Activated CD4-positive, alpha-beta T cell treated with anti-CD3 and anti-CD28 coated beads, Interleukin-2, amount 50 U/mL, for 48 hours (primary cell): Measurements from ENCODE around the gene CHRNB4.
"Not testable (repeated sequence)": the region's sequence is repeated elsewhere in the genome, so short reads cannot be mapped to it uniquely, and the experiment has no call there.

Experiments
- DNase-seq, 2 experiments: peaks; one replicate each; pipeline ENCODE4 v3.0.0-alpha.2; 2020

Gene CHRNB4, protein sequence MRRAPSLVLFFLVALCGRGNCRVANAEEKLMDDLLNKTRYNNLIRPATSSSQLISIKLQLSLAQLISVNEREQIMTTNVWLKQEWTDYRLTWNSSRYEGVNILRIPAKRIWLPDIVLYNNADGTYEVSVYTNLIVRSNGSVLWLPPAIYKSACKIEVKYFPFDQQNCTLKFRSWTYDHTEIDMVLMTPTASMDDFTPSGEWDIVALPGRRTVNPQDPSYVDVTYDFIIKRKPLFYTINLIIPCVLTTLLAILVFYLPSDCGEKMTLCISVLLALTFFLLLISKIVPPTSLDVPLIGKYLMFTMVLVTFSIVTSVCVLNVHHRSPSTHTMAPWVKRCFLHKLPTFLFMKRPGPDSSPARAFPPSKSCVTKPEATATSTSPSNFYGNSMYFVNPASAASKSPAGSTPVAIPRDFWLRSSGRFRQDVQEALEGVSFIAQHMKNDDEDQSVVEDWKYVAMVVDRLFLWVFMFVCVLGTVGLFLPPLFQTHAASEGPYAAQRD

DNA sequence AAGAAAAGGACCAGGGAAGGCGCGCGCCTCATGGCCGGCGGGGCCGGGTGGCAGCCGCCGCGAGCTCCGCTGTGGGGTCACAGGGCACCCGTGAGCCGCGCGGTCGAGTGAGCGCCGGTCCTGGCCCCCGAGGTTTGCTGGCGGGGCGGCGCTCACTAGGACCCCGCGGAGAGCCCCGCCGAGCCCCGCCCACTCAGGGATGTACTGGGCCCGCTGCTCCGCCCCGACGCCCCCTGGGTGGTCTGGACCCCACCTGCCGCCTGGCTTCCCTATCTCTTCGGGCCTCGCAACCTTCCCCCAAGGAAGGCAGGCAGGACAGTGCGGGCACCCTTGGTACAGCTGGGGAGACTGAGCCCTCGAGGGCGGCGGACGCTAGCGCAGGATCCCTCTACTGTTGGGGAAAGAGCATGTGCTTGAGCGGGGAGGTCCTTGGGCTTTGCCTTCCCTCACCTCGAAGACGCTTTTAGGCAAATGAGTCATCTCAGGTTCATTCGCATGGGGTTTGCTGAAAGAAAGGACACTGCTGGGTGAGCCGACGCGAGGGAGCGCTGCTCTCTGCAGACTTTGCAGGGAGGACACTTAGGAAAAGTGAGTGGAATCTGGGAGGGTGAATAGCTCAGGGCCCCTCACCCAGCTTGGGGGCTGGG, at the start of gene CHRNB4:
Gene CHRNB4, minus strand, starts transcription at position 109 of the 647 bp plus-strand sequence. Its CDS starts 77 bp downstream, at position 32.
- no peak for DNase-seq

DNA sequence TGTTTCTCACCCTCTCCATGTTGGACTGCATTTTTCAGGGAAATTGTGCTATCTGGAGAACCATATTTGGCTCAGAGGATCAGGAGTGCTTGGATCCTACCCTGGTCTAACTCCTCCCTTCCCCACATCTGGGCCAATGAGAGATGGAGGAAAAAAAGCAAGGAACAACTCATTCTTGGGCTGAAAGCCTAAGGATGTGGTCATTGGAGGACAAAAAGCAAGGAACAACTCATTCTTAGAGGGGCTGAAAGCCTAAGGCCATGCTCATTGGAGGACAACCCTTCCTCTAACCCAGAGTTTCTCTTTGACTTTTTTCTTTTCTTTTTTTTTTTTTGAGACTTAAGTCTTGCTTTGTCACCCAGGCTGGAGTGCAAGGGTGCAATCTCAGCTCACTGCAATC, 48.6 kb upstream of the CHRNB4 start:
- no peak for DNase-seq

DNA sequence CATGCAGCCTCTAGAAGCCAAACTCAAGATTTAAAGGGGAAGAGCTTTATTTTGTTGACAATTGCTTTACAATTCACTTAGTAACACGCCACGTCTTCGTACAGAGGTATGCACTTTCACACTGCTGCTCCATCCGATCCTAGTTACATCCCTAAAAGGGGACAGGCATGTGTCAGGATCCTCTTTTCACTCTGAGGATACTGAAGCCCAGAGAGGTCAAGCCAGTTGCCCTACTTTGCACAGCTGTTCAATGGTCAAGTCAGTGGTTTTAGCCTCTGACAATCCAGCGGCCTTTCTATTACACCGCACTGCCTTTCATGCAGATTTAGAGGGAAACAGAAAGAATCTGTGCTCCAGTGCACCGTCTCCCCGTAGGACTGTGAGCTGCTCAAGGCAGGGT, 44.9 kb upstream of the CHRNB4 start:
- no peak for DNase-seq

DNA sequence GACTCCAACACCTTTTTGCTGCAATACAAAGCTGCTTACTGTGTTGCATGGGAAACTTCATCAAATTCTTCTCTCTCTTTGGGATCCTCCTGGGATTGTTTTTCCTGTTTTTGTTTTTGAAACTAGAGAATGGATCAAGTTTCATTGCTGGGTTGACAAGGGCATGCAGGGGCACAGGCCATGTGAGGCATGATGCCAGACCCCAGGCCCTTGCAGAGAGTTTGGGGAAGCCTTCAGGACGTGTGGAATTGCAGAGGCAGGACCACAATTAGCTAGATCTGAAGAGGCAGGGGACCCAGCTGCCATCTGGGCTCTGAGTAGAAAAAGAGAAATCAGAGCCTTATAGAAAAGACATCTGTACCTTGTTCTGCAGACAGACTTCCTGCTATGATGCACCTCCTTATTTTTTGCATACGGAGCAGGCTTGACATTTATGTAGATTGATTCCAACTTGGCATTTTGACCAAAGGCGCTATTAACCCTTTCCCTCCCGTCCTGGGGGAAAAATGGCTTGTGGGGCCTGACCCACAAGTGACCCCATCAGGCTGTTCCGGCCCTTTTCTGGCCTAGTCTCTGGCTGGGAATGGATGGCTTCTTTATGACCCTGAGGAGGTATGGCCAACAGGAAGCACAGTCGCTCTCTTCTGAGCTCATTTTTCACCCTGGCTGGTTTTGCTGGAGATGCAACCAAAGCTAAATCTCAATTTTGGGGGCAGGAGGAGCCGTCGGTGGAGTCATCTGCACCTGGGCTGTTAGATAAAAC, 44.3 kb upstream of the CHRNB4 start:
- no peak for DNase-seq

DNA sequence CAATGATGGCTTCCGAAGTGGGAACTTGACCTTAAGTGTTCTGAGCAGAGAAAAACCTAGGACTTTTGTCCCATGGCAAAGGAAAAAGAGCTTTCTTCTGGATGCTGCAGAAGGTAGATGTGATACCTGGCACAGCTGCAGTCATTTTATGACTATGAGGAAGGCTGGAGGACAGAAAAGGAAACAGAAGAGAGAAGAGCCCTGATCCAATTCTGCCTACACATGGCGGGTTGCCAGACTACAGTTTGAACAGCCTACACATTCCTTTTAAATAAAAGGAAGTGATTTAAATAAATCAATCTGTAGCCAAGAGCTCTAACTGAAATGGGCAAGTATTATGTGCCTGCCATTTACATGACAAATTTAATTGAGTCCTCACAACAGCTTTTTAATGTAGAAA, 43.6 kb upstream of the CHRNB4 start:
- no peak for DNase-seq

DNA sequence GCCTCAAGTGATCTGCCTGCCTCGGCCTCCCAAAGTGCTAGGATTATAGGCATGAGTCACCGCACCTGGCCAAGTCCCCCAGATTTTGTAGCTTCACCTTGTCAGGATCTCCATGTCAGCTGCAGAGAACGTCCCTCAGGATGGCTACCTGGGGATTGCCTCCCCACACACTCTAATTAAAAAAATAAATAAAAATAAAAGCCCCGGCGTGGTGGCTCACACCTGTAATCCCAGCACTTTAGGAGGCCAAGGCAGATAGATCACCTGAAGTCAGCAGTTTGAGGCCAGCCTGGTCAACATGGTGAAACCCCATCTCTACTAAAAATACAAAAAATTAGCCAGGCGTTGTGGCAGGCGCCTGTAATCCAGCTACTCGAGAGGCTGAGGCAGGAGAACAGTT, 42.6 kb upstream of the CHRNB4 start:
- DNase-seq, result not testable (repeated sequence)

DNA sequence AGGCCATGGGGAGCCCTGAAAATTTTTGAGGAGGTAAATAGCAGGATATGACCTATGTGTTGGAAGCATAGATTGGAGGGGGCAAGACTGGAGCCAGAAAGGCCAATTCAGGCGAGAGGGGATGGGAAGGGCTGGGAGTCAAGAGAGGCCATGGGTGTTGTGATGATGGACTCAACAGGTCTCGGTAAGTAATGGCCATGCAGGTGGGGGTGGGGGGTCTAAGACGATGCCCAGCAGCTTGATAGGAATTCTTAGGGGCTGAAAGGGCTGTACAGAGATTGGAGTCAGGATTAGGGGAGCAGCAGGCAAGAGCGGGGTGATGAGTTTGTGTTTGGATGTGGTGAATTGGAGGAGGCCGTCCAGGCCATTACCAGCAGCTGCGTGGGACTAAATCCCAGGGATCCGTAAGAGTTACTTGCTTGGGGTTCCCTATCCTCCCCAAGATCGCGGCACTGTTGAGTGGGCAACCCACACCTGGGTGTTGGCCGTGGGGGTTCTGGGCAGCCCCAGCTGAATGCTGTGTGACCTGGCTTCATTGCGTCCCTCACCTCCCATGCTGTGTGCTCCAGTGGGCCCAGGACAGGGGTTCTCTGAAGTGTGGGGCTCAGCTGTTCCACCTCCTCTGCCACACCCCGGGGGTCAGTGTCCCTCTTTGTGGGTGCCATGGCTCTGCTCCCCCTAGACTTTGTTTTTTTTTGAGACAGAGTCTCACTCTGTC, 41.8 kb upstream of the CHRNB4 start:
- no peak for DNase-seq

DNA sequence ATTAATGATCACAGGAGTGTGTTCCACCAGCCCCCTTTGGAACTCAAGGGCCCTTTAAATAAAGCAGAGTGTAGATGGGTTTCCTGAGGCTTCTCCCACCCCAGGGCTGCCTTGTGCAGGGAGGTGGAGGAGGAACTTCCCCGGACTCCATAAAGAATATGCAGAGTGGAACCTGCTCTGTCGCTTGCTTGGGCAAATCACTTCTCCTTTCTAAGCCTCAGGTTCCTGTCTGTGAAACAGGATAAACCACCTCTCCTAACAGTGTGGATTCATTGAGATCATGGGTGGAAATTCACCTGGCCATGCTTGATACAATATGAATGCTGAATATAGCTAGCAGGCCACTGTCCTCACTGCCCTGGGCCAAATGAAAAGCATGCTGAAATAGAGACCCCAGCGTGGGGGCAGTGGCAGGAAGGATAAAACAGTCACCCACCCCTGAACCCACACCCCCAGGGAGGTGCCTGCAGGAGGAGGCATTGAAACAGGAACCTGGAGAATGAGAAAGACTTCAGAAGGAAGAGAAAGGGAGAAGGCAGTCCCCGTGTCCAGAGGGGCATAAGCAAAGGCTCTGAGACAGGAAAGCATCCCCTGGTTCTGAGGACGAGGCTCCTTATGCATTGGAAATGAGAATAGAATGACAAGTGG, 41.1 kb upstream of the CHRNB4 start:
- DNase-seq, result no peak

DNA sequence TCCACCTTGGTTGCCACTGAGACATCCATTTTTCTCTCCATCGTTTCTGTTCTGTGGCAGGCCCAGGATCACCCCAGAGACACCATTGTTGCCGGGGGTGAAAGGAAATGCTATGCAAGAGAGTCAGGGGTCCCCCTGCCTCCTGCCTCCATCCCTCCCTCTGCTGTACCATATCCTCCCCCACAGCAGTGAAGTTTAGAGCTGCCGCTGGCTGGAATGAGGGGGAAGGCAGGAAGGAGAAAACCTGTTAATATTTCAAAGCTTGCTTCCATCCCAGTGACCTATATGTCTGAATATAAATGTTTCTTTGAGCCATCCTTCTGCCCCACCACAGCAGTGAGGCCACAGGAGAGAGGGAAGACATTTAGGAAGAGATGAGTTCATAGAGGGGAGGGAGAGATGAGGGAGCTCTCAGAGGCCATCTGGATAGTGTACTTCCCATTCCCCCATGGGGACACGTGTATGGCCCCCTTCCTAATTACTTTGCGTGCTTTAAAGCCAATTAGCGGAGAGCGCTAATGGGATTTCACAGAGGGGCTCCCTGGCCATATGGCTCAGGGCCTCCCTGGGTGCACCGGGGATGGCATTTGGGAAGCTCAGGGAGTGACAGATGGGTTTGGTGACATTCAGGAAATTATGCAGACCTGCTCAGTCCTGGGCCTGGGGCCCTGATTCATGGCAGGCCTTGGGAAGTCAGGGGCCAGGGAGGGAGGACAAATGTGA, 40.4 kb upstream of the CHRNB4 start:
- DNase-seq, result no peak

DNA sequence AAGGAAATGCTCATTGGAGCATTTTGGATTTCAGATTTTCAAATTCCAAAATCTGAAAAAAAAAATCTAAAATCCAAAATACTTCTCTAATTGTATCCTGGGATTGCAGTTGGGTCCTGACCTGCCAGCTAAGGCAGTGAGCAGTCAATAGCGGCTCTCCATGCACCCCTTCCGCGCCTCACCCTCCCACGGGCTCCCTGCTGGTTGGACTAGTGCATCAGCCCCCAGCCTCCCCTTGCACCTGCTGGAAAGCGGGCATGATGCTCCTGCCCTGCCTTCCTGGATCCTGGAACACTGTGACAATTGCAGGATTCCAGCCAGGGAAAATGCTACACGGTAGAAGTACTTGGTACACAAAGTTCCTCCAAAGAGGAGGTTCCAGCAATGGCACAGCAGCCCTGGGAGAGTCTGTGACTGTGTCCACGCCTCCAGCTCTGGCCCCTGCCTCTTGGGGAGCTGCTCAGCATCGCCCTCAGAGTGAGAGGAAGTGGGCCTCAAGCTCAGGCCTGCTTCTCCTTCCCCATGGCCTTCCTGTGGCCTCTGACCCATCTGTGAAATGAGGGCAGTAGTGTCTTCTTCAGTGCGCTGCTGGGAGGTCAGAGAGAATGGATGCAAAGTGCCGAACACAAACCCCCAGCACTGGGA, 39.5 kb upstream of the CHRNB4 start:
- DNase-seq, result no peak

DNA sequence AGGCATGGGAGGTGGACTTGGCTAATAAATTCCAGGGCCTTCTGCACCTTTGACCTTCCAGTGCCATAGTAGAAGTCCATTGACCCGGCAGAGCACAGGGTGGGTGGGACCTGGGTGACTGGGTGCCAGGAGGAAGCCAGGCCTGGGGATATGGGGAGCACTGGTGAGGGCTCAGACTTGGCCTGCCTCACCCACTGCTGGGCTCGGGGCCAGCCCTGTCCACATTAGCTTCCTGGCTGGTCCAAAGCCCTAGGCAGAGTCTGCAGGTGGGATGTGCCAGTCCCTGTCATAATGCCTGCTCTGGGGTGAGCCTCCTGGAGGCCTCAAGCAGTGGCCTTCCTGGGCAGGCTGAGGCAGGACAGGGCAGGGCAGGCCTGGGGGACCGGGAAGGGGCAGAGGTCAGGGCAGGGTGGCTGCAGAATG, 38.1 kb upstream of the CHRNB4 start:
- DNase-seq, result no peak

DNA sequence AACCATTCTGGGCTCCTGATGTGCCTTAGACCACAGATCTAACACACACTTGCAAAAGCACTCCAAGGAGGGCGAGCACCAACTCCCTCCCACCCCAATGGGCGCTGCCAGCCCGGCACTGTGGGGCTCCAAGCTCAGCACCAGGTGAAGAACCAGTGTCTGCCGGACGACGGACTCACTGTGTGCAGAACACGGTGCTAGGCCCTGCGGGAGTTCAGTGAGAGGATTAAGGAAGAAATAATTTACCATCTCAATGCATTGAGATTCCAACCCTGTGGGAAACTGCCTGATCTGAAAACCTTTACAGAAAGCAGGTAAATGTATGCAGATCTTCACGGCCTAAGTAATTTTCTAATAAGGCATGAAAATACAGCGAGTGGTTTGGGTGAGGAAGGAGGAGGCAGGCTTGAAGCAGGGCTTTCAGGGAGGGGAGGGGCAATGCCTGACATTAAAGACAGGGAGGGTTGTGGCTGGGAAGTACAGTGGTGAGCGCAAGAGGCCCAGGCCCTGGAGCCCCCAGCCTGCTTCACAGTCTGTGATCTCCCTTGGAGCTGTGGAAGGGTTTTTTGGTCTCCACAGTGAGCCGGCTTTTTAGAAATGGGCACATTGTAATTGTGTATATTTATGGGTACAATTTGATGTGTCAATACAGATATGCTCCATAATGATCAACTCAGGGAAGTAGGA, 35.6 kb upstream of the CHRNB4 start:
- no peak for DNase-seq

DNA sequence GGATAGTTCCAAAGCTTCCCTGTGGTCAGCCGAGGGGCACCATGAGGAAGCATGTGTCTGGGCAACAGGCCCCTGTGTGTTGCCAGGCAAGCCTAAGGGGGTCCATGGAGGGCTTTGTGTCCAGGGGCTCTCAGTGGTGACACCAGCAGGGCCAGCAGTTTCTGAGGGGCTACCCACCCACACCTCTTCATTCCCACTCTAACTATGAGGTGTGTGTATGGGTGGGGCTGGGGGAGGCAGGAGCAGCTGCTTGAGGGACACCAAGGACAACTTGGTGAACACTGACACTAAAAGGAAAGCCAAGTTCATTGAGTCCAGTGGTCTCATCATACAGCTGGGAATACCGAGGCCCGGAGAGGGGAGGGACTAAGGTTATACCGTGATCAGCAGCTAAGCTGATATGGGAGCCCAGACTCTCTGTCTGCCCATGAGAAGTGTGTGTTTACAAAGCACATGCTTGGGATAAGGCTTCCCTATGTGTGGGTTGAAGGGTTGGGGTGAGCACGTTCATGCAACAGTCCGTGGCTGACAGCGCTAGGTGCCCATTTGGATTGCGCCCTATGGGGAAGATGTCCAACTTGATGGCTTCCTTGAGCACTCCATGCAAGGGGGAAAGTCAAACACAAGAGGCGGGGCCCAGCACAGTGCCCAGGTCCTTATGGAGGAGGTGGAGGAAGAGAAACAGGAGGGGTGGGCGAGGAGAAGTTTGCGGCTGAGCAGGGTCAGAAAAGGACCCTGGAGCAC, 34.8 kb upstream of the CHRNB4 start:
- no peak for DNase-seq

DNA sequence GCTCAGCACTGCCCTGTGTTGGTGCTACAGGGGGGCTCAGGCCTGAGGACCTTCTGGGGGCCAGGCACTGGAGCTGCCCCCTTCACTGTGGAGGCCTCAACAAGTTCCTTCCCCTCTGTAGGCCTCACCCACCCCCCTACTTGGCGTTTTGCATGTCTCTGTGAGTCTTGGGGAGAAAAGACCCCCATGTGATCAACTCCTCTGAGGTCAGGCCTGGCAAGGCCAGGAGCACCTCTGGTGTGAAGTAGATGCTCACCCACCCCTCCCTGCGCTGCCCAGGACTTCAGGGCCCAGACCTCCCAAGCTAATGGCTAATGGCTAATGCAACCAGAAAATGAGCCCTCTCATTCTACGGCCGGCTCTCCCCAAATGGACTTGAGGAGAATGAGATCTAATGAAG, 34.2 kb upstream of the CHRNB4 start:
- no peak for DNase-seq

DNA sequence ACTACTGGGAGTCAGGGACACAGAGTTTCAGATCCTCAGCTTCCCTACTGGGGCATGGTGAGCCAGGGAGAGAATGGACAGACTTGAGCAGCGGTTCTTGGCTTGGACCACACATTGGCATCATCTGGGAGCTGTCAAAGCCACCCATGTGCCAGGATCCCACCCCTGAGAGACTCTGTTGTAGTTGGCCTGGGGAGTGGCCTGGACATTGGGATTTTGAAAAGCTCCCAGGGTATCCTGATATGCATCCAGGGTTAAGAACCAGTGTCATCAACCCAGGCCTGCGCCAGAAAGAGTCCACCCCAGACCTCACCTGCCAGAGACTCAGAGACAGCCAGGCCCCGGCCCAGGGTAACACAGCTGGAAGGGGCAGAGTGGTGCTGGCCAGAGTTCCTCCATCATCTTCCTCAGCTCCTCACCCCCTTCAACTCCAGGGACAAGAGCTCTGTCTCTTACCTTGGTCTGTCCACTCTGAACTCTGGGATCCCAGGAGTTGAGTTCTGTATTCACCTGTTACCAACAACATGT, 33.0 kb upstream of the CHRNB4 start:
- no peak for DNase-seq

DNA sequence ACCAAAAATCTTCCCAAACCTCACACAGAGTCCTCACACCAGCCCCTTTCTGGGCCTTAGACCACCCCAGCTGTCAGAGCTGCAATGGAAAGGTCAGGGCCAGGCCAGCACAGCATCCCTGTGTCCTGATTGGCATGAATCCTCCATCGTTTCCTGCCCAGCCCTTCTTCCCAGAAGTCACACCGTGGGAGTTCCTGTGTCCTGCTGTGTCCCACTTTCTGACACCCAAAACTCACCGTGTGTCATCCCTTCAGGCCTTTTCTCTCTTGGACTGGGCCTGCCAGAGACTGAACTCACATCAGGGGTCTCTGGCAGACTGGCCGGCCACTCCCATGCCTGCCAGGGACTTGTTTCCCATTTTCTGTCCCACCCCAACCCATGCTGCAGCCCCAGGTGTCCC, 32.5 kb upstream of the CHRNB4 start:
- no peak for DNase-seq

DNA sequence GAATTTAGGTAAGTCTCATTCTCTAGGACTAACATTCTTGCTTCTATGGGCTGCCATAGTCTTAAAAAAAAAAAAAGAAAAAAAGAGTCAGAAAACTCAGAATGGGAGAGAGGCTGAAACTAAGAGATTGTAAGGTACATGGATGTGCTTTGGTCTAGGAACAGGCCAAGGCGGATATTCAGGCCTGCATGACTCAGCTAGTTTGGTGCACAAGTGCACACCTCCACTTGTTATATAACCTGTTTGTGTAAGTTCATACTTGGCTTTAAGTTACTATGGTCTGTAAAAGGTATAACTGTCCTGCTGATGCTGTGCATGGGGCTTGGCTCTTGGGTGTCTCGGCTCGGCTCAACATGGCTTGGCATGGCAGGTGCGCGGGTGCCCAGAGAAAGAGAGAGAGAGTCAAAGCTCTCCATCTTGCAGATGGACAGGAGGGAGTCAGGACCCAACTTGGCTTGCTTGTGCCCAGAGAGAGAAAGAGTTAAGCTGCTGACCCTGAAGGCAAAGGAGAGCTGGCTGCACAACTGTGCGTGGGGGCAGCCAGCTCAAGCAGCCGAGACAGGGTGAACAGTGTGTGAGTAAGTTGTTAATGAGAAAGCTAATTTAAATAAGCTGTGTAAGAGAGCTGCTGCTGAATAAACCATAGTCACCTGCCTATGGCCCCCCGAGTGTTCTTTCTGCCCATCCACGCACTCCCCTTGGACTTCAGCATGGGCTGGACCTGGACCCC, 31.4 kb upstream of the CHRNB4 start:
- DNase-seq, result no peak

DNA sequence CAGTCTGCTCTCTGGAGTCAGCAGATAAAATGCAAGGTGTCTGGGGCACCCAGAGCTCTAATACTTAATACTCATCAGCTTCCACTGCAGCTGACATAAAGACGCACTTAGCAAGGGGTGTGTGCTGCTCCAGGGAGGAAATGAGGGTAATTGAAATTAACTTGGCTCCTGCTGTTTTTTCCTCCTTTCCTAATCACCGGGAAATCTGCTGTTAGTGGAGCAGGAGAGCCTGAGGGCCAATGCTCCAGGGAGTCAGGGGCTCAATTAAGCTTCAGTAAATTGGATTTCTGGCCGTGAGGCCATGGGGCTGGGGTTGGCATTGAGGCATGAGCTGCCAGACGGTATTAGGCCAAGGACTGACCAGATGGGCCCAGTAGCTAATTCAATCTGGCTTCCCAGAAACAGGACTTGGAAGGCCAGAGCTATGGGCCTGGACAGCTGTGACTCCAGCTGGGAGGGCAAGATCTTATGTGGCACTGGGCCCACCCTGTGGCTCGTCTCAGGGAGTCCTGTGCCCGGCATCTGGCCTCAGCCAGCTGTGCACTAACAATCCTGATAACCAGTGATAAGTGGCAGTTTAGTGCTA, 30.7 kb upstream of the CHRNB4 start:
- no peak for DNase-seq
